Measurements from ENCODE around the gene TECR.

Gene TECR

GRCh38 chr19:14529254-14530004, at the start of gene TECR:
TECR (plus strand) TSS chr19:14529594; CDS start chr19:14529697, 103 bp downstream.
- H4K20me1 ChIP-seq (ENCODE audit: insufficient read depth, low read length, poor library complexity, severe bottlenecking) = peaks cover 13% of the 10 kb centered on the region
- H3K4me1 ChIP-seq (ENCODE audit: insufficient read depth, low read length, poor library complexity, severe bottlenecking) = peaks cover 9% of the 10 kb centered on the region
- no peaks in the 10 kb centered on the region for H3K27me3 ChIP-seq (ENCODE audit: insufficient read depth, low read length, poor library complexity, severe bottlenecking)
- TF ChIP-seq EZH2phosphoT487 (IDR thresholded peaks at IDR 0.05; ENCODE audit: borderline replicate concordance) (no peak), CTCF (conservative IDR thresholded peaks at IDR 0.05; ENCODE audit: low read length) (no peak)
- peak within 1 kb of the TSS; percentile 75 for H3K4me2 ChIP-seq (ENCODE audit: low read depth, low read length, poor library complexity, severe bottlenecking)
- peak within 1 kb of the TSS; percentile 81 for H2AFZ ChIP-seq (ENCODE audit: low read length)
- no peaks in the 10 kb centered on the region for H3F3A ChIP-seq (ENCODE audit: low read depth)
- H3K4me3 ChIP-seq (ENCODE audit: low read length, poor library complexity, severe bottlenecking) = peak within 1 kb of the TSS; percentile 89
- peak within 1 kb of the TSS; percentile 73 for H3K9ac ChIP-seq (ENCODE audit: low read depth, low read length, poor library complexity, severe bottlenecking)
- no peaks in the 10 kb centered on the region for H3K9me3 ChIP-seq (ENCODE audit: insufficient read depth, low read depth, low read length)
- H3K9me2 ChIP-seq (replicated peaks; ENCODE audit: low read depth, low read length) = no peaks in the 10 kb centered on the region
- H3K79me2 ChIP-seq (ENCODE audit: insufficient read depth, low read length) = peaks cover 42% of the 10 kb centered on the region
- H3K36me3 ChIP-seq (ENCODE audit: insufficient read depth, low read length) = no peaks in the 10 kb centered on the region

GRCh38 chr19:14479975-14480699, 49.3 kb upstream of the TECR start:
- Histone ChIP-seq H3F3A (ENCODE audit: low read depth) (no peaks in the 10 kb centered on the region), H3K4me1 (ENCODE audit: insufficient read depth, low read length, poor library complexity, severe bottlenecking) (peaks cover 13% of the 10 kb centered on the region), H3K4me3 (ENCODE audit: low read length, poor library complexity, severe bottlenecking) (no peak overlapping the region), H3K4me2 (ENCODE audit: low read depth, low read length, poor library complexity, severe bottlenecking) (no peak overlapping the region), H4K20me1 (ENCODE audit: insufficient read depth, low read length, poor library complexity, severe bottlenecking) (no peaks in the 10 kb centered on the region), H2AFZ (ENCODE audit: low read length) (no peak overlapping the region), H3K36me3 (ENCODE audit: insufficient read depth, low read length) (no peaks in the 10 kb centered on the region), H3K9ac (ENCODE audit: low read depth, low read length, poor library complexity, severe bottlenecking) (no peak overlapping the region), H3K9me3 (ENCODE audit: insufficient read depth, low read depth, low read length) (no peaks in the 10 kb centered on the region), H3K9me2 (replicated peaks; ENCODE audit: low read depth, low read length) (no peaks in the 10 kb centered on the region), H3K27me3 (ENCODE audit: insufficient read depth, low read length, poor library complexity, severe bottlenecking) (no peaks in the 10 kb centered on the region), H3K79me2 (ENCODE audit: insufficient read depth, low read length) (no peaks in the 10 kb centered on the region)
- TF ChIP-seq CTCF (conservative IDR thresholded peaks at IDR 0.05; ENCODE audit: low read length) (peak; percentile 84), EZH2phosphoT487 (IDR thresholded peaks at IDR 0.05; ENCODE audit: borderline replicate concordance) (no peak)

DNA sequence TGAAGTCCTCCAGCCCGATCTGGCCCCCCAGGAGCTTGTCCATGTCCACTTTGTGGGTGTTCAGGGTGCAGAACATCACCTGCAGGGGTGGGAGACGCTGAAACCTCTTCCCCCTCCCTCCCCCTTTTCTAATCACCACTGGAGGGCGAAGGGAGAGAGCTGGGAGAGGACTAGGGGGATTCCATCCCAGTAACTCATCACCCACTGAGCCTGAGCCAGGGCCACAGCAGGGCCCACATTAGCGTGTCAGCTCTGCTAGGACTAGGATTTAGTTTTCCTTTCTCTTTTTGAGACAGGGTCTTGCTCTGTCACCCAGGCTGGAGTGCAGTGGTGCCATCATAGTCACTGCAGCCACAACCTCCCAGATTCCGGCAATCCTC, 48.7 kb upstream of the TECR start:
- Histone ChIP-seq H4K20me1 (ENCODE audit: insufficient read depth, low read length, poor library complexity, severe bottlenecking) (no peaks in the 10 kb centered on the region), H3K36me3 (ENCODE audit: insufficient read depth, low read length) (no peaks in the 10 kb centered on the region), H2AFZ (ENCODE audit: low read length) (no peak overlapping the region), H3K9ac (ENCODE audit: low read depth, low read length, poor library complexity, severe bottlenecking) (no peak overlapping the region), H3K4me2 (ENCODE audit: low read depth, low read length, poor library complexity, severe bottlenecking) (no peak overlapping the region), H3K27me3 (ENCODE audit: insufficient read depth, low read length, poor library complexity, severe bottlenecking) (no peaks in the 10 kb centered on the region), H3K9me3 (ENCODE audit: insufficient read depth, low read depth, low read length) (no peaks in the 10 kb centered on the region), H3F3A (ENCODE audit: low read depth) (no peaks in the 10 kb centered on the region), H3K79me2 (ENCODE audit: insufficient read depth, low read length) (no peaks in the 10 kb centered on the region), H3K4me3 (ENCODE audit: low read length, poor library complexity, severe bottlenecking) (no peak overlapping the region), H3K9me2 (replicated peaks; ENCODE audit: low read depth, low read length) (no peaks in the 10 kb centered on the region), H3K4me1 (ENCODE audit: insufficient read depth, low read length, poor library complexity, severe bottlenecking) (peaks cover 7% of the 10 kb centered on the region)
- TF ChIP-seq CTCF (conservative IDR thresholded peaks at IDR 0.05; ENCODE audit: low read length) (no peak), EZH2phosphoT487 (IDR thresholded peaks at IDR 0.05; ENCODE audit: borderline replicate concordance) (no peak)

Data from Loucy (cell line).